Measurements from ENCODE around the gene DDX1. TPM values are rescaled to one million over a fixed set of nuclear protein-coding genes. Genes with fewer than 3 reads are reported as not detected.

Gene DDX1
- total RNA-seq, 2 experiments from 2014 or later, result 42.7 to 91.8 TPM

DNA sequence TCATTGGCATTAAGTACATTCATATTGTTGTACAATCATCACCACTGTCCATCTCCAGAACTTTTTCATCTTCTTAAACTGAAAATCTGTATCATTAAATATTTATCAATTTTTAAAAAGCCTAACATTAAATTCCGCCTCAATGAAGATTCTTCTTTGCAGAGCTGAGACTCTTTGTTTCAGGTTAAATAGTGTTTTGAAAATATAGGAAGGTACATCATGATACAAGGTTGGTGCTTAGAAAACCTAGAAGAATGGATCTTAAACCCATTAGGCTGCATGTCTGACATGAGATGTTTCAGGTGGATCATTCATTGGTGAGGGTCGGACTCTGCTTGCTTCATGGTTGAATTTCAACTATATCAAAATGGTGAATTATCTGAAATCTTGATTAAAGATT is 30.5 kb downstream of the DDX1 start:
- no peak overlapping the region for H3K4me2 ChIP-seq (ENCODE audit: low read length)
- H3K27ac ChIP-seq (ENCODE audit: low read depth, low read length, poor library complexity, severe bottlenecking), result no peak overlapping the region
- CTCF ChIA-PET (ENCODE audit: unreplicated experiment), result no interaction called here
- intact Hi-C loops (cut with micrococcal nuclease; ENCODE audit: unreplicated experiment), result no loop called here
- H3K36me3 ChIP-seq (ENCODE audit: insufficient read depth, low read length), result peaks cover 99% of the 10 kb centered on the region
- H3K4me1 ChIP-seq (ENCODE audit: insufficient read depth, low read length, poor library complexity, severe bottlenecking), result no peaks in the 10 kb centered on the region
- no peak overlapping the region for H2AFZ ChIP-seq (ENCODE audit: low read length)
- TF ChIP-seq EZH2phosphoT487 (IDR thresholded peaks at IDR 0.05; ENCODE audit: borderline replicate concordance, low read depth, low read length), result no peak
- TF ChIP-seq, protein P1, sequence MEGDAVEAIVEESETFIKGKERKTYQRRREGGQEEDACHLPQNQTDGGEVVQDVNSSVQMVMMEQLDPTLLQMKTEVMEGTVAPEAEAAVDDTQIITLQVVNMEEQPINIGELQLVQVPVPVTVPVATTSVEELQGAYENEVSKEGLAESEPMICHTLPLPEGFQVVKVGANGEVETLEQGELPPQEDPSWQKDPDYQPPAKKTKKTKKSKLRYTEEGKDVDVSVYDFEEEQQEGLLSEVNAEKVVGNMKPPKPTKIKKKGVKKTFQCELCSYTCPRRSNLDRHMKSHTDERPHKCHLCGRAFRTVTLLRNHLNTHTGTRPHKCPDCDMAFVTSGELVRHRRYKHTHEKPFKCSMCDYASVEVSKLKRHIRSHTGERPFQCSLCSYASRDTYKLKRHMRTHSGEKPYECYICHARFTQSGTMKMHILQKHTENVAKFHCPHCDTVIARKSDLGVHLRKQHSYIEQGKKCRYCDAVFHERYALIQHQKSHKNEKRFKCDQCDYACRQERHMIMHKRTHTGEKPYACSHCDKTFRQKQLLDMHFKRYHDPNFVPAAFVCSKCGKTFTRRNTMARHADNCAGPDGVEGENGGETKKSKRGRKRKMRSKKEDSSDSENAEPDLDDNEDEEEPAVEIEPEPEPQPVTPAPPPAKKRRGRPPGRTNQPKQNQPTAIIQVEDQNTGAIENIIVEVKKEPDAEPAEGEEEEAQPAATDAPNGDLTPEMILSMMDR (conservative IDR thresholded peaks at IDR 0.05; ENCODE audit: low read length), result no peak
- no peaks in the 10 kb centered on the region for H3K79me2 ChIP-seq (ENCODE audit: insufficient read depth, low read depth, low read length)
- H4K20me1 ChIP-seq (ENCODE audit: insufficient read depth, low read length), result no peaks in the 10 kb centered on the region
- POLR2A ChIA-PET, result no interaction called here
- DNase-seq (ENCODE audit: low spot score), result no peak
- peaks cover 7% of the 10 kb centered on the region; the same call in 1 of the 2 replicates for H3K9me3 ChIP-seq (ENCODE audit: low read length)
- BruUV-seq (replicated peaks), result no TSS peak
- no peak overlapping the region for H3K4me3 ChIP-seq (ENCODE audit: low read depth, low read length, poor library complexity, severe bottlenecking)
- H3K9me2 ChIP-seq (ENCODE audit: insufficient read depth, low read length), result no peaks in the 10 kb centered on the region

DNA sequence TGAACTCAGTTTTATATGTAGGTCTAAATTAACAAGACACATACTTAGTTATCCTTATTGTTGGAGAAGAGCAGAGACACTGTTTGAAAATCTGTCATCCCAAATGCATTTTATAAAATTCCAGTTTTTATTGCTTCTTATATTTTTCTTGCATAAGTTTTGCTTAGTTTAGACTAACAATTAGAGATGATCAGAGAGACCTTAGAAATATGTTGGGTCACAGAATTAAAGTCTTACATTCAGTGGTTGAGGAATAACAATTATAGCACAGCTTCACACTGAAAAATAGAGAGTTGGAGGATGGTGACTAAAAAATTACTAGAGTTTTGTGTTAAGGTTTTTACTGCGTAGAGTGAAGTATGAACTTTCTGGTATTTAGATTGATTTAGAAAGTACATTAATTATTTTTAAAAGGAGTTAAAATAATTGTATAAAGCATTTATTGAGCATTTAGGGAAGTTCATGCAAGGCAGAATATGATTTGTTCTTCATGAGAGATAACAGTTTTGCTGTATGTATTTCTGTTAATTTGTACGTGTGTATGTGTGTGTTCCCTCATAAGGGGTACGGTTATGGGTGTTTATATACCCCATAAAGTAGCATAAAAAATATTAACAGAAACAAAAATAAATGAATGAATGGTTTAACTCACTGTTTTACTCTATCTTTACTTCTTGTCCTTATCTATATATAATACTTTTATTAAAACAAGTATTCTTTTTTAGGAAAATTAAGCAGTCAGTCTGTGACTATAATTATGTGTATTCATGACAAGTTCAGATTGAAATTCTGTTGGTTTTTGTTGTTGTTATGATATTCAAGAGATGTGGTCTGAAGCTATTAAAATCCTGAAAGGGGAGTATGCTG is 31.2 kb downstream of the DDX1 start:
- no TSS peak for BruUV-seq (replicated peaks)
- Histone ChIP-seq H3K27ac (ENCODE audit: low read depth, low read length, poor library complexity, severe bottlenecking) (no peak overlapping the region), H4K20me1 (ENCODE audit: insufficient read depth, low read length) (no peaks in the 10 kb centered on the region), H3K36me3 (ENCODE audit: insufficient read depth, low read length) (peaks cover 100% of the 10 kb centered on the region), H3K9me3 (ENCODE audit: low read length) (peaks cover 7% of the 10 kb centered on the region; the same call in 1 of the 2 replicates), H3K4me3 (ENCODE audit: low read depth, low read length, poor library complexity, severe bottlenecking) (no peak overlapping the region), H3K4me2 (ENCODE audit: low read length) (no peak overlapping the region), H3K4me1 (ENCODE audit: insufficient read depth, low read length, poor library complexity, severe bottlenecking) (no peaks in the 10 kb centered on the region), H3K79me2 (ENCODE audit: insufficient read depth, low read depth, low read length) (no peaks in the 10 kb centered on the region), H3K9me2 (ENCODE audit: insufficient read depth, low read length) (no peaks in the 10 kb centered on the region), H2AFZ (ENCODE audit: low read length) (no peak overlapping the region)
- TF ChIP-seq, protein P1 (conservative IDR thresholded peaks at IDR 0.05; ENCODE audit: low read length), result no peak
- no peak for TF ChIP-seq EZH2phosphoT487 (IDR thresholded peaks at IDR 0.05; ENCODE audit: borderline replicate concordance, low read depth, low read length)
- intact Hi-C loops (cut with micrococcal nuclease; ENCODE audit: unreplicated experiment), result no loop called here
- no peak for DNase-seq (ENCODE audit: low spot score)
- CTCF ChIA-PET (ENCODE audit: unreplicated experiment), result no interaction called here
- POLR2A ChIA-PET, result no interaction called here

DNA sequence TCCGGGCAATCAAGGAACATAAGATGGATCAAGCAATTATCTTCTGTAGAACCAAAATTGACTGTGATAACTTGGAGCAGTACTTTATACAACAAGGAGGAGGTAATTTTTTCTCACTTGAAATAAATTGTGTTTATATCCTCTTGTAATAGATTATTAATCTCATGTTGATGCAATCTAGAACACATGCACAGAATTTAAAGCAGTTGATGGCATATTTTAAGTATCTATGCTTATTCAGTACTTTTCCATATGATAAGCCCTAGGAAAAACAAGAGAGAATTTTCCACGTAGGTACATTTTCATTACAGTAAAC is 31.8 kb downstream of the DDX1 start:
- DNase-seq (ENCODE audit: low spot score), result no peak
- CTCF ChIA-PET (ENCODE audit: unreplicated experiment), result no interaction called here
- H3K79me2 ChIP-seq (ENCODE audit: insufficient read depth, low read depth, low read length), result no peaks in the 10 kb centered on the region
- no peak overlapping the region for H2AFZ ChIP-seq (ENCODE audit: low read length)
- no peak overlapping the region for H3K4me3 ChIP-seq (ENCODE audit: low read depth, low read length, poor library complexity, severe bottlenecking)
- TF ChIP-seq EZH2phosphoT487 (IDR thresholded peaks at IDR 0.05; ENCODE audit: borderline replicate concordance, low read depth, low read length), result no peak
- TF ChIP-seq, protein P1 (conservative IDR thresholded peaks at IDR 0.05; ENCODE audit: low read length), result no peak
- intact Hi-C loops (cut with micrococcal nuclease; ENCODE audit: unreplicated experiment), result no loop called here
- no peak overlapping the region for H3K27ac ChIP-seq (ENCODE audit: low read depth, low read length, poor library complexity, severe bottlenecking)
- peaks cover 7% of the 10 kb centered on the region; the same call in 1 of the 2 replicates for H3K9me3 ChIP-seq (ENCODE audit: low read length)
- no peak overlapping the region for H3K4me2 ChIP-seq (ENCODE audit: low read length)
- no peaks in the 10 kb centered on the region for H4K20me1 ChIP-seq (ENCODE audit: insufficient read depth, low read length)
- H3K9me2 ChIP-seq (ENCODE audit: insufficient read depth, low read length), result no peaks in the 10 kb centered on the region
- H3K4me1 ChIP-seq (ENCODE audit: insufficient read depth, low read length, poor library complexity, severe bottlenecking), result no peaks in the 10 kb centered on the region
- BruUV-seq (replicated peaks), result no TSS peak
- POLR2A ChIA-PET, result interaction anchor here (0.6 kb wide), 1 partner anchor 1091 kb away, joined by 4 read pairs; no protein-coding TSS in a partner anchor
- H3K36me3 ChIP-seq (ENCODE audit: insufficient read depth, low read length), result peaks cover 100% of the 10 kb centered on the region
